GM19193 (cell line): ENCODE data around the gene UBTD2.

Source experiments
- POLR2A ChIP-seq: IDR thresholded peaks from 4 replicates; pipeline ENCODE4 v1.6.1; 2011; ENCODE audit not compliant: insufficient read depth, insufficient read length; ENCODE audit errors: extremely low read depth

The UBTD2 gene

GRCh38 chr5:172274951-172275753, 8.4 kb downstream of the UBTD2 start:
- TF ChIP-seq POLR2A: no peak

GRCh38 chr5:172267943-172268342, 15.6 kb downstream of the UBTD2 start:
- TF ChIP-seq POLR2A: no peak

GRCh38 chr5:172266676-172267092, 16.9 kb downstream of the UBTD2 start:
- TF ChIP-seq POLR2A: no peak

GRCh38 chr5:172266071-172266675, 17.4 kb downstream of the UBTD2 start:
- TF ChIP-seq POLR2A: no peak

GRCh38 chr5:172264815-172265395, 18.7 kb downstream of the UBTD2 start:
- no peak for TF ChIP-seq POLR2A

- no peak for TF ChIP-seq POLR2A
These were observed 28.1 kb downstream of the UBTD2 start for GRCh38 chr5:172255444-172255843.

GRCh38 chr5:172252501-172252900, 31.1 kb downstream of the UBTD2 start:
- TF ChIP-seq POLR2A: no peak

- no peak for TF ChIP-seq POLR2A
These were observed 32.1 kb downstream of the UBTD2 start for GRCh38 chr5:172251419-172251818.

- TF ChIP-seq POLR2A: no peak
These were observed 34.9 kb downstream of the UBTD2 start for GRCh38 chr5:172248637-172249036.

GRCh38 chr5:172245703-172246125, 37.9 kb downstream of the UBTD2 start:
- no peak for TF ChIP-seq POLR2A

GRCh38 chr5:172245046-172245445, 38.5 kb downstream of the UBTD2 start:
- no peak for TF ChIP-seq POLR2A

GRCh38 chr5:172243302-172243701, 40.3 kb downstream of the UBTD2 start:
- TF ChIP-seq POLR2A: no peak

GRCh38 chr5:172238334-172238733, 45.2 kb downstream of the UBTD2 start:
- TF ChIP-seq POLR2A: no peak

- TF ChIP-seq POLR2A: no peak
These were observed 47.5 kb downstream of the UBTD2 start for GRCh38 chr5:172235827-172236736.
